Measurements from ENCODE around the gene DLEU7.

DNA sequence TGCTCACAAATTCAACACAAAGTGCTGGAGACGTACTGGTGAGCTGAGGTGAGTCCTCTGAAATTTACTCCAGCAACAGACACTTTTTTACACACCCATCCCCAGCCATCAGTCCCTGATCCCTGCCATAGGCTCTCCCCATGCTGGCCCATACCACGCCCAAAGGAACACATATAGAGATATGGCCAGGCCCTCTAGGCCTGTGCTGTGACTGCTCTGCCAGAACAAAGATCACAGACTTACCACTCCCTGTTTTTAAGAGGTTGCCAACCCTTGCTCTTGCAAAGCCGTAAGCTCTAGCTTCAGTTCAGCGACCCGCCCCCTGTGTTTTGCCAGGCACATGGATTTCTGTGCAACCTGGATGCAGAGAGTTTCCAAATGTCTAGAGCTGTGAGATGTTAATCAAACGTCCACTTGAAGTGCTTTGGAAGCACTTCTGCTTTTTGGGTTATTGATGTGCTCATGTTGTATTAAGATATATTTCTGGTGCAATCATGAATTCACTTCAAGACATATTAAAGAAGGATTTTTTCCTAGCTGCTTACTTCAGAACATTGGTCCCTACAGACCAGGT lies 59.7 kb downstream of the DLEU7 start:
- TF ChIP-seq, protein P1, sequence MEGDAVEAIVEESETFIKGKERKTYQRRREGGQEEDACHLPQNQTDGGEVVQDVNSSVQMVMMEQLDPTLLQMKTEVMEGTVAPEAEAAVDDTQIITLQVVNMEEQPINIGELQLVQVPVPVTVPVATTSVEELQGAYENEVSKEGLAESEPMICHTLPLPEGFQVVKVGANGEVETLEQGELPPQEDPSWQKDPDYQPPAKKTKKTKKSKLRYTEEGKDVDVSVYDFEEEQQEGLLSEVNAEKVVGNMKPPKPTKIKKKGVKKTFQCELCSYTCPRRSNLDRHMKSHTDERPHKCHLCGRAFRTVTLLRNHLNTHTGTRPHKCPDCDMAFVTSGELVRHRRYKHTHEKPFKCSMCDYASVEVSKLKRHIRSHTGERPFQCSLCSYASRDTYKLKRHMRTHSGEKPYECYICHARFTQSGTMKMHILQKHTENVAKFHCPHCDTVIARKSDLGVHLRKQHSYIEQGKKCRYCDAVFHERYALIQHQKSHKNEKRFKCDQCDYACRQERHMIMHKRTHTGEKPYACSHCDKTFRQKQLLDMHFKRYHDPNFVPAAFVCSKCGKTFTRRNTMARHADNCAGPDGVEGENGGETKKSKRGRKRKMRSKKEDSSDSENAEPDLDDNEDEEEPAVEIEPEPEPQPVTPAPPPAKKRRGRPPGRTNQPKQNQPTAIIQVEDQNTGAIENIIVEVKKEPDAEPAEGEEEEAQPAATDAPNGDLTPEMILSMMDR (conservative IDR thresholded peaks at IDR 0.05; ENCODE audit: low read length) = no peak
- TF ChIP-seq EZH2phosphoT487 (IDR thresholded peaks at IDR 0.05; ENCODE audit: borderline replicate concordance) = no peak
